Measurements from ENCODE around the gene COX4I1. TPM values are rescaled to one million over a fixed set of nuclear protein-coding genes. Genes with fewer than 3 reads are reported as not detected.

COX4I1 gene
- total RNA-seq = 100 to 1,000 TPM; 422 to 473 TPM

DNA sequence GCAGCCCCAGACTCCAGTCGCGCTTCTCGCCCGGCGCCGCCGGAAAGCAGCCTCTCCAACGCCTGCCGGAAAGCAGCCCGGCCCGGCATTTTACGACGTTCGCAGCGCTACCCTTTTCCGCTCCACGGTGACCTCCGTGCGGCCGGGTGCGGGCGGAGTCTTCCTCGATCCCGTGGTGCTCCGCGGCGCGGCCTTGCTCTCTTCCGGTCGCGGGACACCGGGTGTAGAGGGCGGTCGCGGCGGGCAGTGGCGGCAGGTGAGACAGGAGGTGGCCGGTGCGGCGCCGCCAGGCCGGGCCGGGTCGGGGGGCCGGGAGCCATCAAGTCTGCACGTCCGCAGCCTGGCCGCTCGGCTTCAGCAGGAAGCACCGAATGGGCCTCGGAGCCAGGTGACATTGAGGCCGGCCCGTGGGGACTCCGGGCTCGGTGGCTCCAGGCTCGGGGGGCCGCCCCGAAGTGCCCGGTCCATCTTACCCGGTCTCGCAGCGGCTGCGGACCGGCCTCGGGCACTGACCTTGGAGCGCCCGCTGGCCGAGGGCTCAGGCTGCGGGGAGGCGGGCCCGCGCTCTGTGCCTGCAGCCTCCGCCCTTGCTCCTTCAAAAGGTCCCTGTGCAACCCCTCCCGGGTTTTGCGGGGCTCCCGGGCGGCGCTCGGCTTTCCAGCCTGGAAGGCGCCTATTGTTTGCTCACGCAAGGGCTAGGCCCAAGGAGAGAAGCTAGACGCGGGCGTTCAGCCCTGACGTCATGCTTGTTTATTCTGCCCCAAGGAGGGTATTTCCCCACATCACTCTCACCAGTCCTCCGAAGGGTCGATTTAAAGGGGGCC, at the start of gene COX4I1, which contains the start of gene EMC8:
Gene COX4I1, plus strand, starts transcription at position 199 of the 824 bp plus-strand sequence. CDS start 1,511 bp downstream, outside the sequence.
Gene EMC8, minus strand, starts transcription at position 48 of the 824 bp plus-strand sequence. CDS start 249 bp downstream, outside the sequence.
- Mint-ChIP-seq H3K36me3 (peaks cover 40% of the 10 kb centered on the region), H3K27ac (peak within 1 kb of the TSS; percentile 86), H3K27me3 (no peaks in the 10 kb centered on the region), H3K4me3 (peak within 1 kb of the TSS; percentile 86), H3K4me1 (peaks cover 53% of the 10 kb centered on the region), H3K9me3 (ENCODE audit: low read depth) (no peaks in the 10 kb centered on the region)
- CTCF ChIA-PET = interaction anchor here (1.4 to 1.9 kb wide), 2 partner anchors 187 to 216 kb away, joined by 4 to 9 read pairs; no protein-coding TSS in a partner anchor
- peak; percentile 96 for DNase-seq
- ATAC-seq = peak; percentile 92

DNA sequence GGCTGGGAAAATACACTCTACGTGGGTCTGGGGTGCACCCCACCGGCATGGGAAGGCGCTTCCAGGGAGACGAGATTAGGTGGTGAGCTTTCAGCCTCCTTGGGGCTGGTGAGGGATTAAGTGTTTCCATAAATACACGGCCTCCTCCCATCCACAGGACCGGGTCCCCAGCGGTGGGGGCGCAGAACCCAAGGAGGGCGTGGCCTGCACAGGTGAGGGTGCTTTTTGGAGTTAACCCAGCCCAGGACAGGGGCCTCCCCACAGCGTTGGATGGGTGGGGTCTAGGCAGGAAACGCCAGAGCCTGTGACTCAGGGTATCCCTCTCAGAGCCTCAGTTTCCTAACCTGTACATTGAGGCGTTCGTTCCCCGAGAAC, 49.7 kb upstream of the COX4I1 start:
- Mint-ChIP-seq H3K4me1 (peaks cover 19% of the 10 kb centered on the region), H3K27me3 (peaks cover 61% of the 10 kb centered on the region), H3K9me3 (ENCODE audit: low read depth) (no peaks in the 10 kb centered on the region), H3K27ac (no peak overlapping the region), H3K4me3 (peak overlapping the region; percentile 57), H3K36me3 (no peaks in the 10 kb centered on the region)
- CTCF ChIA-PET = interaction anchor here (1.0 to 1.5 kb wide), 2 partner anchors 9 to 32 kb away, joined by 3 read pairs; no protein-coding TSS in a partner anchor
- ATAC-seq = no peak
- DNase-seq = no peak

DNA sequence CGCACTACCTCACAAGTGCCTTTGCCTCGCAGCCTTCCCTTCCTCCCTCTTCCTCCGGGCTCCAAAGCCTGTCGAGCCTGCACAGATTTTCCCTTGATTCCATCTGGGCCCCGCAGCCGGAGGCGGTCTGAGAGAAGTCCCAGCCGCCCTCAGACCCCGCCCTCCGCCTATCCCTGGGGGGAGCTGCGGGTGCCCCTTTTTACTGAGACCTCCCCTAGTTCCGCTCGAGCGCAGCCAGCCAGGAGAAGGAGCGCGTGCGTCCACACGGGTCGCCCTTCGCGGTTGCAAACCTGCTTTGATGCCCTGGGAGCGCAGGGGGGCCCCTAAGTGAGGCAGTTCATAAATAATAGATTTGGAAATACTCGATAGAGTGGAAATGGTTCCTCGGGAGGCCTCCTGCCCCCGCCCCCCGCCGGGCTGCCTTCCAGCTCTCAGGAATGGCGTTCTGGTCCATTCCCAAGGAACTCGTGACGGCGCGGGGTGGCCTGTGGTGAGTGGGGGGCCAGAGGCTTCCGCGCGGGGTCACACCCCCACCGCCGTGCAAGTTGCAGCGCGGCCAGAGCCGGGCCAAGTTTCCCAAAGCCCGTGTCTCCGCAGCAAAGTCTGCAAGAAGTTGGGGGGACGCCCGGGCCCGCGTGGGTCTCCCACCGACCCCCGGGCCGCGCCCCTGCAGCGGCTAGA, 49.2 kb upstream of the COX4I1 start:
- Mint-ChIP-seq H3K27ac (no peak overlapping the region), H3K9me3 (ENCODE audit: low read depth) (no peaks in the 10 kb centered on the region), H3K4me3 (peak overlapping the region; percentile 57), H3K27me3 (peaks cover 58% of the 10 kb centered on the region), H3K36me3 (no peaks in the 10 kb centered on the region), H3K4me1 (peaks cover 19% of the 10 kb centered on the region)
- CTCF ChIA-PET = interaction anchor here (1.0 to 1.5 kb wide), 3 partner anchors 9 to 134 kb away, joined by 3 read pairs; no protein-coding TSS in a partner anchor
- DNase-seq = no peak
- peak; percentile 32 for ATAC-seq

DNA sequence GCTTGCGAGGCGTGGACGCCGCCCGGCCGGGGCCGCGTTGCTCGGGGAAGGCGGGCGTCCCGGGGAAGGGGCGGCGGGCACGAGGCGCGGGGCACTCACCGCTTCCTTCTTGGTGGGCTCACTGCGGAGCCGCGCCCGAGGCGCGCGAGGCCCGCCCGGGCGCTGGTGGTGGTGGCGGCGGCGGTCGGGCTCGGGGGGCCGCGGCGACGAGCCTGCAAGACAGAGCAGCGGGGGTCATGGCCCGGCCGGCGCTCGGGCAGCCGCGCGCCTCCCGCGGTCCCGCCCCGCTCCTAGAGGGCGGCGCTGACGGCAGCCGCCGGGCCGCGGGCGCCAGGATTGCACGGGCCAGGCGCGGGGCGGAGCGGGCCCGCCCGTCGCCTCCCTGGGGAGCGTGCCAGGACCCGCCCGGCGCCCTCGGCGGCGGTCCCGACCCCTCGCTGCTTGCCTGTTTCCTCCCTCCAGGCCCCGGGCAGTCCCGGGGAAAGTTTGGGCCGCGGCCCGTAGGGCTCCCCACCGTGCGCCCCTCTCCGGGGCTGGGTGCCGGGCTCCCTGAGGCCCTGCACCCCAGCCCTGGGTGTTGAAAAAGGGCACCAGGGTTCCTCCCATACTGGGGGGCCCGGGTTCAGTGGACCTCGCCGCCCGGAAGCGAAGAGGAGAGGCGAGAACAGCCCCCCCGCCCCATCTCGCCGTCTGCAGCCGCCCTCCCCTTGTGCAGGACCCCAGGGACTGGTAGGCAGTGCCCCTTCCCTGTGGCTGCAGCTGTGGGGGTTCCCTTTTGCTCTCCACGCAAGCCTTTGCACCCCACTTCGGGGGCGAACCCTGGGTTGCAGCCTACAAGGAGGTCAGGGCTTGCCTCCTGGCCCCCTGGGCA, 48.4 kb upstream of the COX4I1 start, which contains the start of gene C16orf74:
Gene C16orf74, minus strand, starts transcription at position 270 of the 871 bp plus-strand sequence. CDS start 15,879 bp downstream, outside the sequence.
- CTCF ChIA-PET = interaction anchor here (1.0 to 1.5 kb wide), 3 partner anchors 8 to 135 kb away, joined by 3 read pairs; no protein-coding TSS in a partner anchor
- H3K27ac Mint-ChIP-seq = no peak within 1 kb of the TSS
- peaks cover 20% of the 10 kb centered on the region for H3K4me1 Mint-ChIP-seq
- DNase-seq = no peak
- ATAC-seq = peak; percentile 84
- H3K4me3 Mint-ChIP-seq = peak within 1 kb of the TSS; percentile 57
- peaks cover 53% of the 10 kb centered on the region for H3K27me3 Mint-ChIP-seq
- H3K9me3 Mint-ChIP-seq (ENCODE audit: low read depth) = no peaks in the 10 kb centered on the region
- no peaks in the 10 kb centered on the region for H3K36me3 Mint-ChIP-seq

DNA sequence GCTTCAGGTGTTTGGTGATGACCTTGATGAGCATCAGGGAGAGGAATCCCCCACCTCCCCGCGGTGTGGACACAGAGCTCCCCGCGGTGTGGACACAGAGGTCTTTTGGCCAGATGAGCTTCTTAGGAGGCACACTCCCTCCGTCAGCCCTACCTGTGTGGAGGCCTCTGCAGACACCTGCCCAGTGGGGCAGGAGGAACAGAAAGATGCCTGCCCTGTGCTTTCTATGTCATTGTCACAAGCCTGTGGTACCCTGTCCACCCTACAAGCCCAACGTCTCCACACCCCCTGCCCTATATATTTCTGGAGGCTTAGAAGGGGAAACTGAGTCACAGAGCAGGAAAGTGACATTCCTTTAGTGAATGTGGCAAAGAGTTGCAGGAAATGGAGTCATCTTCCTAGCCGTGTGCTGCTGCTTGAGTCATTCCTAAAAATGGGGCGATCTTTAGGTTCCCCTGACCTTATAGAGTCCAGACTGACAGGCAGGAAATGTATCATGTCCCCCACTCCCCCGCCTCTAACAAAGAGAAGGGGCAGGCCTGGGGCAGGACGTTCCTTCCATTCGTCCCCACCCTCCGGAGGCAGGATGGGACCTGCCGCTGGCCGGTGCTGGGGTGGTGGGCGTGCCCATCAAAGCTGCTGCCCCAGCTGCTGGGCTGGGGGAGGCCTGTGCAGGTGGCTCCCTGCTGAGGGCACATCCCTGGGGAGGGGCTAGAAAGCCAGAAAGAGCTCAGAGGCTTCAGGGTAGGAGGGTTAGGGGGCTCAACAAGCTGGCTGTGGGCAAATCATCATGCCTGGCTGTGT, 47.6 kb upstream of the COX4I1 start:
- CTCF ChIA-PET = interaction anchor here (0.6 to 1.5 kb wide), 3 partner anchors 11 to 331 kb away, joined by 3 read pairs; no protein-coding TSS in a partner anchor
- DNase-seq = no peak
- peaks cover 23% of the 10 kb centered on the region for H3K4me1 Mint-ChIP-seq
- peaks cover 51% of the 10 kb centered on the region for H3K27me3 Mint-ChIP-seq
- H3K36me3 Mint-ChIP-seq = no peaks in the 10 kb centered on the region
- H3K9me3 Mint-ChIP-seq (ENCODE audit: low read depth) = no peaks in the 10 kb centered on the region
- H3K4me3 Mint-ChIP-seq = no peak overlapping the region
- no peak for ATAC-seq
- no peak overlapping the region for H3K27ac Mint-ChIP-seq

DNA sequence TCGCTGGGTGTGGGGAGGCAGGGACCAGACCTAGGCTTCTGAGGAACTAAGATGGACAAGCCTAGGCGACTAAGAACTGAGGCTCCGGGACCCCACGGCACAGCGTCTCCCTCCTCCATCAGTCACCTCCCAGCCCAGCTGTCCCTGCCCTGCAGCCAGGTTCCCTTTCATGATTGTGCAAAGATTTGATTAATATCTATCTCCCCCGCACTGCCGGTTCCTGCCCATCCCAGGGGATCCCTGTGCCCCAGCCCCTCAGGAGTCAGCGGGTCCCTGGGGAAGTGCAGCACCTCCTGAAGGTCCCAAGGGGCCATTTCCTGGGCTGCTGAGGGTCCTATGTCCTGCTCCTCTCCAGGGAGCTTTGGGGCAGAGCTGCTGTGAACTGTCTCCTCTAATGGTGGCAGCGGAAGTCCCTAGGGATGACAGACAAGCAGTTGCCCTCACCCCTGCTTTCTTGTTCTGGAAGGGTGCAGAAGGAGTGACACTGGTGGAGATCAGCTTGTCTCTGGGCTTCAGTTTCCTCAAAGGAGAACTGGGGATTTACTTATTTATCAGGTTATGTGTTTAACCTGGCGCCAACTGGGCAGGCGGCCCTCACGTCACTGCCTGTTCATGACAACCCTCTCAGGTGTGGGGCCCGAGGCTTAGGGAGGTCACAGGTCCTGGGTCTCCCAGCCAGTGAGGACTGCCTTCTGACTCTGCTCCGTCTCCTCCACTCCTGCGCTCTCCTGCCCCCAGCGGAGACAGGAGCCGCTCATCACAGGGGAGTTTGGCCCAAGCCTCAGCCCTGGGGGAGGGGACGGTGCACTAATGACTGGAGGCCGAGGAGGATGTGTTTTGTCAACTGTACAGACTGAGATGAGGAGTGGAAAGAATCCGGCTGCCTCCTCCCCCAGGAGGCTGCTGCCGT, 46.7 kb upstream of the COX4I1 start:
- Mint-ChIP-seq H3K4me3 (no peak overlapping the region), H3K36me3 (no peaks in the 10 kb centered on the region), H3K9me3 (ENCODE audit: low read depth) (no peaks in the 10 kb centered on the region), H3K4me1 (peaks cover 25% of the 10 kb centered on the region), H3K27me3 (peaks cover 46% of the 10 kb centered on the region), H3K27ac (no peak overlapping the region)
- no peak for ATAC-seq
- CTCF ChIA-PET = interaction anchor here (0.6 to 1.5 kb wide), 4 partner anchors 12 to 332 kb away, joined by 3 read pairs; no protein-coding TSS in a partner anchor
- no peak for DNase-seq

DNA sequence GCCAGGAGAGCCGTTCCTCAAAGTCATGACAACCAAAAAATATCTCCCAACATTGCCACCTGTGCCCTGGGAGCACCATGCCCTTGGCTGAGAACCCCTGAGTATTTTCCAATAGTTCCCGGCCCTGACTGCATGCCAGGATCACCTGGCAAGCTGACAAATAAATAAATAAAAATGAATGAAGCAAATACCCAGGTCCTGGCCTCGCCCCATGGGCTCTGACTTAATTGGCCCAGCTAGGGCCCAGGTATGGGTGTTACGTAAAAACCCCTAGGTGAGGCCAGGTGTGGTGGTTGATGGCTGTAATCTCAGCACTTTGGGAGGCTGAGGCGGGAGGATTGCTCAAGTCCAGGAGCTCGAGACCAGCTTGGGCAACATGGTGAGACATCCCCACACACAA, 45.9 kb upstream of the COX4I1 start:
- CTCF ChIA-PET = no interaction called here
- Mint-ChIP-seq H3K36me3 (no peaks in the 10 kb centered on the region), H3K4me1 (peaks cover 28% of the 10 kb centered on the region), H3K9me3 (ENCODE audit: low read depth) (no peaks in the 10 kb centered on the region), H3K27me3 (peaks cover 44% of the 10 kb centered on the region), H3K27ac (no peak overlapping the region), H3K4me3 (no peak overlapping the region)
- no peak for DNase-seq
- no peak for ATAC-seq

DNA sequence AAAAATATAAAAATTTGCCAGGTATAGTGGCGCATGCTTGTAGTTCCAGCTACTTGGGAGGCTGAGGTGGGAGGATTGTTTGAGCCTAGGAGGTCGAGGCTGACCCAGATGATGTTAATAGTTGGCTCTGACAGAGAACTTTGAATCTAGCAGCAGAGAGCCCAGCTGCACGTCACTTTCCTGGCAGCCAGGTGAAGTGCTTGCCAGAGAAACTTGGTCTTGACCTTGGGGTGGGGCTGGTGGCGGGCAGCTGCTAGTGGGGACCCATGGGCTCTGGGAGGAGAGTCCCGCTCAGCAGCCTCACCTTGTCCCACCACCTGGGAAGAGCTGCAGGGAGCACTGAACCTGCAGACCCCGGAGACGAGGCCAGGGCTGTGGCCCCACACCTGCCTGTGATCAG, 45.5 kb upstream of the COX4I1 start:
- Mint-ChIP-seq H3K4me3 (no peak overlapping the region), H3K27me3 (peaks cover 46% of the 10 kb centered on the region), H3K27ac (no peak overlapping the region), H3K36me3 (no peaks in the 10 kb centered on the region), H3K4me1 (peaks cover 32% of the 10 kb centered on the region), H3K9me3 (ENCODE audit: low read depth) (no peaks in the 10 kb centered on the region)
- no peak for DNase-seq
- no peak for ATAC-seq
- CTCF ChIA-PET = interaction anchor here (0.7 kb wide), 1 partner anchor 178 kb away, joined by 4 read pairs; no protein-coding TSS in a partner anchor

DNA sequence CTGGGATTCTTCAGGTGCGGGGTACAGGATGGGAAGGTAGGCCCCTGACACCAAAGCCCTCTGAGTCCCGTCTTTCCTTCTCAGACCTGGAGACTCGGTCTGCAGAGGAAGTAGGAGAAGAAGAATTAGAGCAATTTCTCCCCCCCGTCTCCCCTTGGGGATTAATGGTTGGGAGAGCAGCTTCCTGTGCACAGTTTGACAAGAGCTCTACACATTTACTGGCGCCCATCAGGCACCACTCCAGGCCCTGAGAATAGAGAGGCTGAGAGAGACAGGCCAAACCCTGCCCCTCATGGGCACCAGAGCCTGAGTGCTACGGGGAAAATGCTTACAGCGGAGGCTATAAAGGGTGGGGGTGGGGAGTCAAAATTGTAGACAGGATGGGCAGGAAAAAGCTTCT, 45.1 kb upstream of the COX4I1 start:
- Mint-ChIP-seq H3K27ac (no peak overlapping the region), H3K36me3 (no peaks in the 10 kb centered on the region), H3K4me1 (peaks cover 35% of the 10 kb centered on the region), H3K4me3 (no peak overlapping the region), H3K9me3 (ENCODE audit: low read depth) (no peaks in the 10 kb centered on the region), H3K27me3 (peaks cover 50% of the 10 kb centered on the region)
- ATAC-seq (no peak), DNase-seq (no peak)
- CTCF ChIA-PET = interaction anchor here (0.7 kb wide), 1 partner anchor 178 kb away, joined by 4 read pairs; no protein-coding TSS in a partner anchor

DNA sequence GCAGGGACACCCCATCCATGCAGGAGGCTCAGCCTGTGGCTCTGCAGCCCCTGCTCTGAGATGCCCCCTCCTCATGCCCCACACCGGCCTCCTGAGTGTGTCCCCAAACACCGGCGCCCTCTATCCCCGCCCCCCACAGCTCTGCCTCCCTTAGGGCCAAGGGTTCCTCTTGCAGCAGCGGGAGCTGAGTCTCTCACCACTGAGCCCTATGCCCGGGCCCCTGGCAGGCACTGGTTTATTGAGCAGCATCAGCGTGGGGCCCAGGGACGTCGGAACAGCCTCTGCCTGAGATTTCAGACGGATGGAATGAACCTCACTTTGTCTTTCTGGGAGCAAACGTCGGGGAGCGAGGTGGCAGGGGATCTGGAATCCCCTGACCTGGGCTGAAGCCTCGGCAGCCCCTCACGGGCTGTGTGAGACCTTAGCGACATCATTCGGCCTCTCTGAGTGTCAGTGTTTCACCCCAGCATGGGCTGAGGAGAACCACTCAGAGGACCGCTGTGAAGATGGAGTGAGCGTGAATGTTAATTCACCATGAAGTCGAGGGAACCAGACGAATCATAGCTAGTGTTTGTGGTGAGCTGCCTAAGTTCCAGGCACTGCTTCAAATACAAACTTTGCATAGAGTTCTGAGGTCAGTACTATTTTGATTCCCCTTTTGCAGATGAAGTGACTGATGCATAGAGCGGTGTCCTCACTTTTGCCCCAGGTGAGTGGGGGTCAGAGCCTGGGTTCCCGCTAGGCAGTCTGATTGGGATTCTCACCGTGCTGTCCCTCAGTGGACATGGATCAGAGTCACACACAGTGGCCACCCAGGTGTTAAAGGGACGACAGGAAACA, 43.3 kb upstream of the COX4I1 start:
- Mint-ChIP-seq H3K4me1 (peaks cover 31% of the 10 kb centered on the region), H3K27me3 (peaks cover 51% of the 10 kb centered on the region), H3K27ac (no peak overlapping the region), H3K9me3 (ENCODE audit: low read depth) (no peaks in the 10 kb centered on the region), H3K4me3 (no peak overlapping the region), H3K36me3 (no peaks in the 10 kb centered on the region)
- CTCF ChIA-PET = interaction anchor here (0.7 to 1.4 kb wide), 3 partner anchors 9 to 438 kb away, joined by 3 read pairs; no protein-coding TSS in a partner anchor
- no peak for ATAC-seq
- no peak for DNase-seq
